HEK293T (cell line): ENCODE results near the gene RBM4.

Experiments
- BHLHE40 ChIP-seq: fragments of 450-650 bp; IDR thresholded peaks from 2 replicates; pipeline ENCODE4 v1.6.1; 2016; ENCODE audit warnings: mild to moderate bottlenecking, moderate library complexity, borderline replicate concordance
- ELF4 ChIP-seq: fragments of 450-650 bp; IDR thresholded peaks from 2 replicates; pipeline ENCODE4 v1.6.1; 2017; ENCODE audit warnings: antibody characterized with exemption
- FOXK2 ChIP-seq: fragments of 450-650 bp; IDR thresholded peaks from 2 replicates; pipeline ENCODE4 v1.6.1; 2016; ENCODE audit warnings: mild to moderate bottlenecking
- FOXM1 ChIP-seq: fragments of 450-650 bp; IDR thresholded peaks from 2 replicates; pipeline ENCODE4 v1.6.1; 2017; ENCODE audit warnings: mild to moderate bottlenecking, borderline replicate concordance
- HDGF ChIP-seq: fragments of 450-650 bp; IDR thresholded peaks from 2 replicates; pipeline ENCODE4 v1.6.1; 2017; ENCODE audit warnings: antibody characterized with exemption, borderline replicate concordance
- L3MBTL2 ChIP-seq: fragments of 450-650 bp; conservative IDR thresholded peaks from 2 replicates; pipeline ENCODE4 v1.6.1; 2016; ENCODE audit warnings: mild to moderate bottlenecking
- SP1 ChIP-seq: fragments of 450-650 bp; IDR thresholded peaks from 2 replicates; pipeline ENCODE4 v1.6.1; 2017
- SUZ12 ChIP-seq: fragments of 450-650 bp; IDR thresholded peaks from 2 replicates; pipeline ENCODE4 v1.6.1; 2016; ENCODE audit warnings: mild to moderate bottlenecking
- TARDBP ChIP-seq: fragments of 450-650 bp; IDR thresholded peaks from 2 replicates; pipeline ENCODE4 v1.6.1; 2016
- TF ChIP-seq, protein P1 (sequence below): fragments of 450-650 bp; IDR thresholded peaks from 2 replicates; pipeline ENCODE4 v1.6.1; 2016

DNA sequence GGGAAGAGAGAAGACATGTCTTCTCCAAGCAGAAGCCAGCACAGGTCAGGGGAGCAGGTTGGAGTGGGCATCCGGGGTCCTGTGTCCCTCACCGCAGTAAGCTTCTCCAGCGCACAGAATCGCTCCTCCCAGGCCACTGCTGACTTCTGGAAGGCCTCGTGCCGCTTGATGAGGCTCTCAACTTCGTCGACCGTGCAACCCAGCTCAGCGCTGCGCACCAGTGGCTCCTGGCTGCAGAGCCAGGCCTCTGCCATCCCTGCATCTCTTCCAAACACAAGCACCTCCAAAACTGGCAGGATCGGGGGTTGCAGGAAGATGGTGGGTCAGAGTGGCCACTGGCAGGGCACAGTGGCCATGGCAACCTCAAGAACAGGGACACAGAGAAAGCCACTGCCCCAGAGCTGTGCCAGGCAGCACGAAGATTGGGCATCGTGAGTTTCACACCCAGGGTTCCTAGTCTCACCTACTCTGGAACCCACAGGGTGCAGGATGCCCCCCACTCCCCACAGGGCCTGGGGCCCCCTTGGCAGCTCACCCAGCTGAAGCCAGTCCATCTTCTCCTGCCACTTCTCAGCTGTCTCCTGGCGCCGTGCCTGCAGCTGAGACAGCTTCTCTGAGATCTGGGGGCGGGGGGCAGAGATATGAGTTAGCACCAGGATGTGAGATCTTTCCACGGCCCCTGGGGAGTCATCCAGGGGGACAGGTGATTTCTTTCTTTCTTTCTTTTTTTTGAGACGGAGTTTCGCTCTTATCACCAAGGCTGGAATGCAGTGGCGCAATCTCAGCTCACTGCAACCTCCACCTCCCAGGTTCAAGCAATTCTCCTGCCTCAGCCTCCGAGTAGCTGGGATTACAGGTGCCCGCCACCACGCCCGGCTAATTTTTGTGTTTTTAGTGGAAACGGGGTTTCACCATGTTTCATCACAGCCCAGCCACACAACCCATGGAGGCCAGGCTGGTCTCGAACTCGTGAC lies 50.3 kb downstream of the RBM4 start:
- TF ChIP-seq SP1 (no peak), TARDBP (no peak), SUZ12 (no peak), BHLHE40 (no peak), FOXM1 (no peak), HDGF (no peak), FOXK2 (no peak), ELF4 (no peak), L3MBTL2 (no peak)
- TF ChIP-seq, protein P1, sequence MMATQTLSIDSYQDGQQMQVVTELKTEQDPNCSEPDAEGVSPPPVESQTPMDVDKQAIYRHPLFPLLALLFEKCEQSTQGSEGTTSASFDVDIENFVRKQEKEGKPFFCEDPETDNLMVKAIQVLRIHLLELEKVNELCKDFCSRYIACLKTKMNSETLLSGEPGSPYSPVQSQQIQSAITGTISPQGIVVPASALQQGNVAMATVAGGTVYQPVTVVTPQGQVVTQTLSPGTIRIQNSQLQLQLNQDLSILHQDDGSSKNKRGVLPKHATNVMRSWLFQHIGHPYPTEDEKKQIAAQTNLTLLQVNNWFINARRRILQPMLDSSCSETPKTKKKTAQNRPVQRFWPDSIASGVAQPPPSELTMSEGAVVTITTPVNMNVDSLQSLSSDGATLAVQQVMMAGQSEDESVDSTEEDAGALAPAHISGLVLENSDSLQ = no peak
